ENCODE measurements around the gene FBXL19. TPM values are rescaled to one million over a fixed set of nuclear protein-coding genes. Genes with fewer than 3 reads are reported as not detected.
A peak's percentile ranks its signal among the peaks of the same experiment; 100 is the strongest.

The FBXL19 gene
- total and polyA plus RNA-seq, 9 of the 15 experiments (the other 6 are each of a cell fraction or from before 2014, with no cell fraction given): 0.13 to 48.0 (median 13.5) TPM; not detected in 1

- TF ChIP-seq HDAC8 (tag; IDR thresholded peaks at IDR 0.05): no peak
- TF ChIP-seq ZNF57 (CRISPR knock-in tag; IDR thresholded peaks at IDR 0.05): no peak
- peak; percentile 76 to 94; a peak in 3 of 4 replicates for TF ChIP-seq RCOR1 (IDR thresholded peaks at IDR 0.05; ENCODE audit: borderline replicate concordance in 1 of 2, low read depth in 2 of 2, low read length in 2 of 2)
- TF ChIP-seq RBM25 (IDR thresholded peaks at IDR 0.05; ENCODE audit: low read depth, low read length, severe bottlenecking): peak; percentile 96
- peak; percentile 97; the same call in 1 of the 2 replicates for TF ChIP-seq CBX1 (IDR thresholded peaks at IDR 0.05; ENCODE audit: low read depth)
- TF ChIP-seq DMBX1 (CRISPR knock-in tag; IDR thresholded peaks at IDR 0.05; ENCODE audit: borderline replicate concordance): no peak; the same call in 1 of the 2 replicates
- TF ChIP-seq LEF1 (IDR thresholded peaks at IDR 0.05): no peak
- TF ChIP-seq RERE (CRISPR knock-in tag; IDR thresholded peaks at IDR 0.05; ENCODE audit: borderline replicate concordance): 0 out of 2 replicates have a peak, but pooled peaks have one; percentile 36
- peak; percentile 52 for TF ChIP-seq PRDM10 (IDR thresholded peaks at IDR 0.05; ENCODE audit: partially characterized antibody)
- no peak for TF ChIP-seq PHB2 (IDR thresholded peaks at IDR 0.05; ENCODE audit: low read depth)
- no peak for TF ChIP-seq RBM14 (IDR thresholded peaks at IDR 0.05; ENCODE audit: borderline replicate concordance, insufficient read depth, low read depth, low read length)
- peak; percentile 14 for TF ChIP-seq ZFP36 (IDR thresholded peaks at IDR 0.05; ENCODE audit: low read depth, low read length, partially characterized antibody)
- TF ChIP-seq ZNF449 (CRISPR knock-in tag; IDR thresholded peaks at IDR 0.05): no peak
- TF ChIP-seq ZKSCAN1 (IDR thresholded peaks at IDR 0.05; ENCODE audit: low read depth, low read length): peak; percentile 58; the same call in 1 of the 2 replicates
- TF ChIP-seq EP300 (IDR thresholded peaks at IDR 0.05; ENCODE audit: low read length): 0 out of 2 replicates have a peak, but pooled peaks have one; percentile 47
- peak; percentile 15; the same call in 1 of the 2 replicates for TF ChIP-seq ATF7 (IDR thresholded peaks at IDR 0.05)
Measured at GRCh38 chr16:30956601-30957455, 33.5 kb downstream of the FBXL19 start (continued).

Data from K562 (cell line).